HG03097 (cell line): ENCODE results near the gene ZNF787.

Experiments
- ATAC-seq: cut with Tn5 transposase; IDR thresholded peaks from one replicate; pipeline ENCODE4 v1.9.1; 2021; ENCODE audit not compliant: unreplicated experiment, low FRiP score

ZNF787 gene

DNA sequence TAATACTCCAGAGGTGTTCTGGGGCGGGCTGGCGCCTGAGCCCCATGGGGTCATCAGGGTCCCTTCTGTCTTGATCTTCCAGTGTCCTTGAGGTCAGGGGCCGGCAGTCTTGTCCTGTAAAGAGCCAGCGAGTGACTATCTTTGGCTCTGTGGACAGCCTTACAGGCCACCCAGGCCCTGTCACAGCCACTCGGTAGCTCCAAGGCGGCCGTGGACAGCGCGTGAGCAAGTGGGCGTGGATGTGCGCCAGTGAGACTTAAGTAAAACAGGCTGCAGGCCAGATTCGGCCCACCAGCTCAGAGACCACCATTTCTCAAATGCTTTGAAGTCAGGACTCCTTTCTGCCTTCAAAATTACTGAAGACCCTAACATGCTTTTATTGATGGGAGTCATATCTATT lies 23.7 kb upstream of the ZNF787 start:
- no peak for ATAC-seq

- ATAC-seq = no peak
Observed at GRCh38 chr19:56144376-56144775, 23.3 kb upstream of the ZNF787 start.

- ATAC-seq = no peak
Observed at GRCh38 chr19:56142897-56143434, 21.9 kb upstream of the ZNF787 start.

- no peak for ATAC-seq
Observed at GRCh38 chr19:56142087-56142787, 21.1 kb upstream of the ZNF787 start.

GRCh38 chr19:56141417-56141993 lies 20.4 kb upstream of the ZNF787 start:
- no peak for ATAC-seq

DNA sequence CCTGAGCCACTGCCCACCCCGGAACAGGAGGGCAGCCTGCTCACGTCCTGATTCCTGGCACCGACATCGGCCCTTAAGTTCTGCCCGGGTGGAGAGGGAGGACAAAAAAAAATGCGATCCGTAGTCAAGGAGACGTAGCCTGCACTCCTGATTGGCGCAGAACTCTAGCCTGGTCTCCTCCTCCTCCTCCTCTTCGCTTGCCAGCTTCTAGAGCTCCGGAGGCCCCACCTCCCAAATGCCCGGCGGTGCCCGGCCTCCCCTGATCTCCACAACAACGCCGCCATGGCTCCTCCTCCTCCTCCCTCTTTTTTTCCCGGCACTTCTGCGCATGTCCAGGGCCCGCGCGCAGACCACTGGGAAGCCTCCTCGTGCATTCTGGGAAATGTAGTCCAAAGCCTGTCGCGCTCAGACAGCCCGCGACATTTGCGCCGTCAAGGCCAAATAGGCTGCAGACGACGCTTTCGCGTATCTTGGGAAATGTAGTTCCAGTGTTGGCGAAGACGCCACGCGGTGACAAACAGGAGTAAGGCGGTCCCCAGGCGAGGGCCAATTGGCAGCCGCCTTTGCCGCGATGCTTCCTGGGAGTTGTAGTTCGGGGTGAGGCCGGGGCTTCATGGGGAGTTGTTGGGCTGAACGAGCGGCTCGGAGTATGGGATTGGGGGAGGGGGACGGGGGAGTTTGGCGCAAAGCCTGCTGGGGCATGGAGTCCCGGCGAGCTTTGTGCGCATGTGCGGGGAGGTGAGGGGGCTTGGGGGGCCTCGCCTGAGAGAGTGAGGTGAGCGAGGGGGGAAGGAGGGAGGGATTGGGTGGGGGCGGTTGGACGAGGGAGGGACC lies 19.7 kb upstream of the ZNF787 start, which contains the start of gene ZNF444:
TSS of gene ZNF444 (plus strand) at position 705 of the 834 bp plus-strand sequence. CDS start 5,625 bp downstream, outside the sequence.
- peak; percentile 93 for ATAC-seq

- no peak for ATAC-seq
Observed at GRCh38 chr19:56139847-56140582, 18.9 kb upstream of the ZNF787 start.

DNA sequence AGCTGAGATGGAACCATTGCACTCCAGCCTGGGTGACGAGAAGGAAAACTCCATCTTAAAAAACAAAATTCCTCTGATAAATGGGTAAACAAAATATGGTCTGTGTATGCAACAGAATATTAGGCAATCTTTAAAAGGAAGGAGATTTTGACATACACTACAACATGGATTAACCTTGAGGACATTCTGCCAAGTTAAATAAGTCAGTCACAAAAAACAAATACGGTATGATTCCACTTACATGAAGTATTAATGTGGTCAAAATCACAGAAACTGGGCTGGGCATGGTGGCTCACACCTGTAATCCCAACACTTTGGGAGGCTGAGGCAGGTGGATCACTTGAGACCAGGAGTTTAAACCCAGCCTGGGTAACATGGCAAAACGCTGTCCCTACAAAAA lies 17.0 kb upstream of the ZNF787 start:
- no peak for ATAC-seq

GRCh38 chr19:56137405-56137804 lies 16.3 kb upstream of the ZNF787 start:
- ATAC-seq = no peak

GRCh38 chr19:56136362-56136761 lies 15.3 kb upstream of the ZNF787 start:
- no peak for ATAC-seq

DNA sequence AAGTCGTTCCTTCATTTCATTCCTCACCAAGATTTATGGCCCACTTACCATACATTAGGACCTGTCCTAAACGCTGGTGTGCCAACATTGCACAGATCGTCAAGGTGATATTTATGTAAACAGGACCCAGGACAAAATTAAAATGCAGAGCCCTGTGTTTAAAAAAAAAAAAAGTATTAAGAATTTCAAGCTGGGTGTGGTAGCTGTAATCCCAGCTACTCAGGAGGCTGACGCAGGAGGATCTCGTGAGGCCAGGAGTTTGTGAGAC lies 13.5 kb upstream of the ZNF787 start:
- ATAC-seq = no peak

GRCh38 chr19:56133858-56134653 lies 13.0 kb upstream of the ZNF787 start:
- ATAC-seq = no peak

DNA sequence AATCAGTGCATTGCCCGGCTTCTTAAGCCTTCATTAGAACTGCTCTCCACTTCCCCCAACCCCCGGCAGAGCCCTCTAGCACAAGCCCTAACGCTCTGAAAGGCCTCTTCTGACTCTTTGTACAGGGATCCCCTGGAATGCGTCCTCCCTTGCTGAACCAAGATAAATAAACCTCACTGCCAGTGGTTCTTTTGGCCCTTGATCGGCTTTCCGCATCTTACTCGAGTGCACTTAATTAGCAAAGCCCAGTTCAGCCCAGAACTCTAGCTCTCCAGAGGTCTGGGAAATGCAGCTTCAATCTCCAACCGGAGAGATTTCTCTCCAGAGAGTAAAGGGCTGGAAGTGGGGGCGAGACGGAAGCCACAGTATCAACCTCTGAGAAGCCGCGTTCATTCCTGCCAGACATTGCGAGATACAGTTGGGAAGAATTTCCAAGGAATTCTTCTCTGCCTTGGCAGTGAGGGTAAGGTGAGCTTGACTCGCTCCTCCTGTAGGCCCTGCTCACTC lies 11.3 kb upstream of the ZNF787 start:
- no peak for ATAC-seq

DNA sequence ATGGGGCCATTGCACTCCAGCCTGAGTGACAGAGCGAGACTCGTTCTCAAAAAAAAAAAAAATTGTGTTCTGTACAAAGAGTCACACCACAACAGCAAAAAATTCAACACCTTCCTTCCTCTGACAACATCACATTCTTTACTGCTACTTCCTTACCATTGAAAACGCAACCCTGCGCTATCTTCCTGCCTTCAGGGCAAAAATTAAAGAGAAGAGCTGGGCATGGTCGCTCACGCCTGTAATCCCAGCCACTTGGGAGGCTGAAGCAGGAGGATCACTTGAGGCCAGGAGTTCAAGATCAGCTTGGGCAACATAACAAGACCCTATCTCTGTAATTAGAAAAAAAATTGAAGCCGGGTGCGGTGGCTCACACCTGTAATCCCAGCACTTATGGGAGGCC lies 10.6 kb upstream of the ZNF787 start:
- no peak for ATAC-seq

DNA sequence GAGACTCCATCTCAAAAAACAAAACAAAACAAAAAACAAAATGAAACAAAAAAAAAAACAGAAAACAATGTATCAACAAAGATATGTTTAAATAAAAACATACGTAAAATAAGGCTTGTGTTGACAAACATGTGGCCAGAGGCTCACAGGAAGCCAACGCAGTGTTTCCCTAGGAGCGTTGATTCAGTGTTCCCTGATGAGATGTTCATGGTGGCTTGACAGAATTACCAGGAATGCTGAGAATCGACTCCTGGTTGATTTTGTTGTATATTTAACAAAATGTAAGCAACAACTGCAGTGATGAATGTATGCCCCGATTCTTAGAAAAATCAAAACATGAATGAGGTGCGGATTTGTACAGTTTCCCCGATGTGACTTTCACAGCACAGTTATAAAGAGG lies 8.9 kb upstream of the ZNF787 start:
- ATAC-seq = no peak

GRCh38 chr19:56126983-56127780 lies 6.1 kb upstream of the ZNF787 start:
- no peak for ATAC-seq

- ATAC-seq = no peak
Observed at GRCh38 chr19:56125806-56126590, 4.9 kb upstream of the ZNF787 start.

DNA sequence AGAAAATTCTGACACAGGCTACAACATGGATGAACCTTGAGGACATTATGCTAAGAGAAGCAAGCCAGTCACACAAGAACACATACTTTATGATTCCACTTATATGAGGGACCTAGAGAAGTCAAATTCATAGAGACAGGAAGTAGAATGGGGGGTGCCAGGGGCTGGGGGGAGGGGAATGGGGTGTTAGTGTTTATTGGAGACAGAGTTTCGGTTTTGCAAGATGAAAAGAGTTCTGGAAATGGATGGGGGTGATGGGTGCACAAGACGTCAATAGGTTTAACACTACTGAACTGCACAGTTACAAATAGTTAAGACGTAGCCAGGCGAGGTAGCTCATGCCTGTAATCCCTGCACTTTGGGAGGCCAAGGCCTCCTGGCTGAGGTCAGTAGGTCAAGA lies 3.5 kb upstream of the ZNF787 start:
- ATAC-seq = no peak
